ENCODE measurements around the gene GAL3ST1. TPM values are rescaled to one million over a fixed set of nuclear protein-coding genes. Genes with fewer than 3 reads are reported as not detected.

The GAL3ST1 gene
- total and polyA plus RNA-seq, 10 of the 15 experiments (the other 5 are each of a cell fraction or from before 2014, with no cell fraction given): not detected

GRCh38 chr22:30582051-30582450 is 7.6 kb upstream of the GAL3ST1 start (continued):
- TF ChIP-seq CUX1 (IDR thresholded peaks at IDR 0.05; ENCODE audit: insufficient replicate concordance, low read depth, low read length) (no peak), USF2 (IDR thresholded peaks at IDR 0.05; ENCODE audit: borderline replicate concordance, low read depth, low read length) (no peak)

GRCh38 chr22:30580896-30581295 is 6.4 kb upstream of the GAL3ST1 start:
- H3K27me3 ChIP-seq (replicated peaks in 1 of 2; ENCODE audit: control insufficient read depth in 2 of 2, insufficient read depth in 2 of 2, low read length in 1 of 2): no peaks in the 10 kb centered on the region
- no peaks in the 10 kb centered on the region for H3K79me2 ChIP-seq (ENCODE audit: control insufficient read depth, insufficient read depth, low read length)
- no peak overlapping the region for H3K27ac ChIP-seq (ENCODE audit: control insufficient read depth, insufficient read depth)
- DNase-seq (ENCODE audit: low read depth, low spot score) (no peak), FAIRE-seq (no peak), ATAC-seq (no peak)
- no peak overlapping the region for H3K9ac ChIP-seq (ENCODE audit: control insufficient read depth, insufficient read depth, low read length)
- TF ChIP-seq RAD51 (IDR thresholded peaks at IDR 0.05) (no peak), TCF7 (IDR thresholded peaks at IDR 0.05; ENCODE audit: borderline replicate concordance) (no peak), ZBED1 (IDR thresholded peaks at IDR 0.05; ENCODE audit: borderline replicate concordance) (no peak), FOS (IDR thresholded peaks at IDR 0.05; ENCODE audit: borderline replicate concordance, extremely low read depth, insufficient read length) (no peak), YBX1 (IDR thresholded peaks at IDR 0.05) (no peak), POU2F2 (IDR thresholded peaks at IDR 0.05; ENCODE audit: borderline replicate concordance, low read depth, low read length) (no peak), EZH2 (IDR thresholded peaks at IDR 0.05; ENCODE audit: borderline replicate concordance, control insufficient read depth, low read depth, low read length) (no peak)
- H2AFZ ChIP-seq (ENCODE audit: control insufficient read depth, low read depth, low read length): no peak overlapping the region
- intact Hi-C loops (cut with micrococcal nuclease; ENCODE audit: unreplicated experiment) (no loop called here), in situ Hi-C loops (cut with MboI) (no loop called here)
- SMC1A ChIA-PET (ENCODE audit: uncharacterized antibody, unreplicated experiment): no interaction called here
- H3K9me3 ChIP-seq (replicated peaks; ENCODE audit: control insufficient read depth, insufficient read depth, low read length): no peaks in the 10 kb centered on the region
- H3K4me3 ChIP-seq: no peak overlapping the region
- peaks cover 27 to 65% of the 10 kb centered on the region in 2 experiments for H3K36me3 ChIP-seq (ENCODE audit: control insufficient read depth in 2 of 2, insufficient read depth in 2 of 2, low read length in 1 of 2)
- H3K4me2 ChIP-seq (ENCODE audit: control insufficient read depth, insufficient read depth): no peak overlapping the region
- no peaks in the 10 kb centered on the region for H3K4me1 ChIP-seq (ENCODE audit: control insufficient read depth, insufficient read depth, low read length)
- 58% methylated on average over 5 of the region's 6 CpGs for WGBS (ENCODE audit: insufficient coverage, insufficient replicate concordance, low lambda C conversion rate, missing lambda C conversion rate)
- POLR2A ChIA-PET: no interaction called here
- RAD21 ChIA-PET (ENCODE audit: unreplicated experiment): no interaction called here
- CTCF ChIA-PET: no interaction called here
- no TSS peak for BruUV-seq (replicated peaks)
- H4K20me1 ChIP-seq (ENCODE audit: control insufficient read depth, insufficient read depth): no peaks in the 10 kb centered on the region

Data from GM12878 (cell line).